ENCODE measurements around the gene FBXO42. TPM values are rescaled to one million over a fixed set of nuclear protein-coding genes. Genes with fewer than 3 reads are reported as not detected.

Gene FBXO42
- total RNA-seq, 1 donor from 2014 or later, result 11.9 TPM

- Histone ChIP-seq H3K36me3 (ENCODE audit: control insufficient read depth, insufficient read depth, low read length) (no peaks in the 10 kb centered on the region), H3K27me3 (ENCODE audit: control insufficient read depth, insufficient read depth, low read length) (no peaks in the 10 kb centered on the region), H3K4me3 (ENCODE audit: low read depth, low read length) (peak overlapping the region; percentile 64)
- no peak for TF ChIP-seq CTCF (IDR thresholded peaks at IDR 0.05; ENCODE audit: insufficient read depth, low read length, poor library complexity, severe bottlenecking)
- DNase-seq (ENCODE audit: low read depth), result no peak
These were observed 114.9 kb downstream of the FBXO42 start for GRCh38 chr1:16237343-16237830.

- Histone ChIP-seq H3K36me3 (ENCODE audit: control insufficient read depth, insufficient read depth, low read length) (no peaks in the 10 kb centered on the region), H3K4me3 (ENCODE audit: low read depth, low read length) (peak within 1 kb of the TSS; percentile 64), H3K27me3 (ENCODE audit: control insufficient read depth, insufficient read depth, low read length) (no peaks in the 10 kb centered on the region)
- no peak for TF ChIP-seq CTCF (IDR thresholded peaks at IDR 0.05; ENCODE audit: insufficient read depth, low read length, poor library complexity, severe bottlenecking)
- peak; percentile 65 for DNase-seq (ENCODE audit: low read depth)
These were observed 115.6 kb downstream of the FBXO42 start, which contains the start of gene CPLANE2 for GRCh38 chr1:16236511-16237342. TSS of gene CPLANE2 (minus strand) at chr1:16237183. CDS start at chr1:16236742, 441 bp downstream.

DNA sequence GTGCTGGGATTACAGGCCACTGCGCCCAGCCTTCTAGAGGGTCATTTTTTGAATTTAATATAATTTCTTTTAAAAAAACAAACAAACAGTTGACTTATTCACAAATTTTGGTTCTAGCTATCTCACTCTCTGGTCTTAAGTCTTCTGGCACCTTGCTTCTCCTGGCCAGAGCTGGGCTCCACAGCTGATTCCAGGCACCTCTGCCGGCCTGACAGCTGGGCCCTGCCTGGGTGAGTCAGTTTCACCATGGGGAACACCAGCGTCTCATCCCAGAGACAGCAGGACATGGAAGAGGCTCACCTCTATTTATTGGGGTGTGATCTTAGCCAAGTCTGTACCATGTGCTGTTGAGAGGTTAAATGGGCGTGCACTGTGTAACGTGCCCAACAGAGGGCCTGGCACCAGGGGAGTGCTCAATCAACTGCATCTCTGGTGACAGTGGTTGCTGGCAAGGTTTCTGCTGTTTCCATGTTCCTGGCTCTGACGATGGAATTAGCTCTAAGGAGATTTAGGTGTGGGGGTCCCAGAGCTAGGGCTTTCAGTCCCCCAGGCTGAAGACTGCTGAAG lies 116.3 kb downstream of the FBXO42 start:
- H3K36me3 ChIP-seq (ENCODE audit: control insufficient read depth, insufficient read depth, low read length), result no peaks in the 10 kb centered on the region
- DNase-seq (ENCODE audit: low read depth), result no peak
- H3K4me3 ChIP-seq (ENCODE audit: low read depth, low read length), result peak overlapping the region; percentile 64
- H3K27me3 ChIP-seq (ENCODE audit: control insufficient read depth, insufficient read depth, low read length), result no peaks in the 10 kb centered on the region
- peak; percentile 22 for TF ChIP-seq CTCF (IDR thresholded peaks at IDR 0.05; ENCODE audit: insufficient read depth, low read length, poor library complexity, severe bottlenecking)

DNA sequence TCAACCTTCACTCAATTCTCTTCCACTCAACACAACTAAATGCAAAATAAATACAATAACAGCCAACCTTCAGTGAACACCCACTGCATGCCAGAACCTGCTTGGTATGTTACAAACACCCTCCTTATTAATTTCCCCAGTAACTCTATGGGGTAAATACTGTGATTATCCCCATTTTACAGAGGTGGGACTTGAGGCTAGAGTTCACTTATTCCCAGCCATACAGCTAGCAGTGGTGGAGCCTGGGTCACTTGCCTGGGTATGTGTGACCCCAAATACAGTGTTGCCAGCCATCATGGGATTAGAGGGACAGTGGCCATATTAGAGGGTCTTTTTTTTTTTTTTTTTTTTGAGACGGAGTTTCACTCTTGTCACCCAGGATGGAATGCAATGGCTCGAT lies 116.9 kb downstream of the FBXO42 start:
- H3K27me3 ChIP-seq (ENCODE audit: control insufficient read depth, insufficient read depth, low read length), result no peaks in the 10 kb centered on the region
- no peak for DNase-seq (ENCODE audit: low read depth)
- H3K4me3 ChIP-seq (ENCODE audit: low read depth, low read length), result no peak overlapping the region
- TF ChIP-seq CTCF (IDR thresholded peaks at IDR 0.05; ENCODE audit: insufficient read depth, low read length, poor library complexity, severe bottlenecking), result no peak
- no peaks in the 10 kb centered on the region for H3K36me3 ChIP-seq (ENCODE audit: control insufficient read depth, insufficient read depth, low read length)

GRCh38 chr1:16233431-16233830 lies 118.8 kb downstream of the FBXO42 start:
- Histone ChIP-seq H3K27me3 (ENCODE audit: control insufficient read depth, insufficient read depth, low read length) (peaks cover 3% of the 10 kb centered on the region), H3K36me3 (ENCODE audit: control insufficient read depth, insufficient read depth, low read length) (no peaks in the 10 kb centered on the region), H3K4me3 (ENCODE audit: low read depth, low read length) (no peak overlapping the region)
- TF ChIP-seq CTCF (IDR thresholded peaks at IDR 0.05; ENCODE audit: insufficient read depth, low read length, poor library complexity, severe bottlenecking), result no peak
- DNase-seq (ENCODE audit: low read depth), result no peak

Data from kidney epithelial cell (primary cell).